HCT116 (cell line): ENCODE results near the gene RGS12. TPM values are rescaled to one million over a fixed set of nuclear protein-coding genes. Genes with fewer than 3 reads are reported as not detected.

Experiments
- ATAC-seq: fragments of 200-7000 bp; cut with Tn5 transposase; 2 replicates; pipeline ENCODE4 v1.9.1; 2020; ENCODE audit warnings: mild to moderate bottlenecking, moderate library complexity
- BruUV-seq: library from RNA; stranded (reverse); fragments of 400-500 nt; replicated peaks from 2 replicates; lab custom pipeline; 2021; lab: Mats Ljungman, UMichigan
- CTCF ChIA-PET: fragments of 300-600 bp; sonication (Branson Sonifier 250); formaldehyde crosslinking; loops from one replicate; lab custom pipeline; 2021; ENCODE audit warnings: antibody characterized with exemption; lab: Charles Lee
- POLR2A ChIA-PET: fragments of 300-600, 350-600 bp; sonication (Branson Sonifier 250); formaldehyde crosslinking; loops from one replicate; lab custom pipeline; 2021; ENCODE audit warnings: antibody characterized with exemption; lab: Charles Lee
- RAD21 ChIA-PET, 2 experiments: fragments of 300-600 bp; sonication (Branson Sonifier 250); formaldehyde crosslinking; loops; one replicate each; lab custom pipeline; 2023; ENCODE audit warnings: low total read pairs in 2 of 2; ENCODE audit not compliant: uncharacterized antibody in 2 of 2, unreplicated experiment in 2 of 2, low non-redundant PET in 1 of 2; lab: Charles Lee
- DNase-seq: peaks from one replicate; pipeline ENCODE4 v3.0.0-alpha.2; 2010; ENCODE audit warnings: low read depth, low spot score
- H2AFZ ChIP-seq: fragments of 200-600 bp; shearing (Covaris generic), sonication (generic); 2 replicates; pipeline ENCODE4 v1.6.1; 2017; ENCODE audit warnings: low read depth, mixed run types, mixed read lengths, antibody characterized with exemption, low read length; ENCODE audit not compliant: poor library complexity, severe bottlenecking
- H3K27ac ChIP-seq: 2 replicates; pipeline ENCODE4 v1.5.1; 2012; ENCODE audit warnings: low read depth, low read length
- H3K27me3 ChIP-seq: fragments of 200-600 bp; sonication (generic); 2 replicates; pipeline ENCODE4 v1.6.1; 2016; ENCODE audit warnings: mixed run types, low read length, mixed read lengths; ENCODE audit not compliant: insufficient read depth
- H3K36me3 ChIP-seq, 2 experiments: fragments of 200-500 bp in 1 of 2; fragments of 200-600 bp in 1 of 2; sonication (Bioruptor generic) in 1 of 2; sonication (generic) in 1 of 2; 2 replicates each; pipeline versions ENCODE4 v1.5.1 to v1.6.1; 2014 to 2016; ENCODE audit warnings: low read length in 2 of 2, inconsistent platforms in 1 of 2, mixed read lengths in 1 of 2, mixed run types in 1 of 2; ENCODE audit not compliant: insufficient read depth in 2 of 2, control insufficient read depth in 1 of 2
- H3K4me1 ChIP-seq, 2 experiments: fragments of 200-600 bp in 1 of 2; sonication (generic) in 1 of 2; 2 replicates each; pipeline versions ENCODE4 v1.5.1 to v1.6.1; 2012 to 2017; ENCODE audit warnings: low read length in 2 of 2, inconsistent platforms in 1 of 2, mild to moderate bottlenecking in 1 of 2, mixed read lengths in 1 of 2, mixed run types in 1 of 2, moderate library complexity in 1 of 2; ENCODE audit not compliant: insufficient read depth in 2 of 2, control insufficient read depth in 1 of 2
- H3K4me2 ChIP-seq: fragments of 200-600 bp; sonication (generic); 2 replicates; pipeline ENCODE4 v1.6.1; 2017; ENCODE audit warnings: mixed run types, low read length, mixed read lengths
- H3K4me3 ChIP-seq, 2 experiments: fragments of 200-600 bp in 1 of 2; sonication (generic) in 1 of 2; replicated peaks in 1 of 2; 2 replicates each; pipeline ENCODE4 v1.5.1; 2011 to 2016; ENCODE audit warnings: low read length in 2 of 2, control low read depth in 1 of 2, low read depth in 1 of 2, mild to moderate bottlenecking in 1 of 2, mixed read lengths in 1 of 2, mixed run types in 1 of 2
- H3K79me2 ChIP-seq: fragments of 200-600 bp; sonication (generic); 2 replicates; pipeline ENCODE4 v1.6.1; 2017; ENCODE audit warnings: mild to moderate bottlenecking, mixed run types, low read length, moderate library complexity, mixed read lengths; ENCODE audit not compliant: insufficient read depth
- H3K9ac ChIP-seq: fragments of 200-600 bp; sonication (generic); 2 replicates; pipeline ENCODE4 v1.6.1; 2016; ENCODE audit warnings: low read length, mixed read lengths
- H3K9me2 ChIP-seq: fragments of 200-600 bp; sonication (generic), shearing (Covaris generic); 2 replicates; pipeline ENCODE4 v1.6.1; 2017; ENCODE audit warnings: mixed run types, mild to moderate bottlenecking, moderate library complexity; ENCODE audit not compliant: insufficient read depth
- H3K9me3 ChIP-seq, 2 experiments: fragments of 200-500 bp in 1 of 2; fragments of 200-600 bp in 1 of 2; sonication (Bioruptor generic) in 1 of 2; sonication (generic) in 1 of 2; 2 replicates each; pipeline ENCODE4 v1.6.1; 2014 to 2017; ENCODE audit warnings: low read length in 2 of 2, mixed read lengths in 2 of 2, inconsistent platforms in 1 of 2, low read depth in 1 of 2, mild to moderate bottlenecking in 1 of 2, mixed run types in 1 of 2, moderate library complexity in 1 of 2; ENCODE audit not compliant: control insufficient read depth in 1 of 2, insufficient read depth in 1 of 2
- H4K20me1 ChIP-seq: fragments of 200-600 bp; sonication (generic), shearing (Covaris generic); 2 replicates; pipeline ENCODE4 v1.6.1; 2017; ENCODE audit warnings: mixed run types, mild to moderate bottlenecking, moderate library complexity; ENCODE audit not compliant: insufficient read depth
- CEBPB ChIP-seq: IDR thresholded peaks from 2 replicates; pipeline ENCODE4 v1.6.1; 2012; ENCODE audit warnings: low read depth
- EGR1 ChIP-seq: IDR thresholded peaks from 2 replicates; pipeline ENCODE4 v1.6.1; 2012; ENCODE audit warnings: low read depth
- ELF1 ChIP-seq: IDR thresholded peaks from 2 replicates; pipeline ENCODE4 v1.6.1; 2012; ENCODE audit warnings: low read depth, borderline replicate concordance
- EZH2 ChIP-seq: fragments of 200-600 bp; sonication (generic); IDR thresholded peaks from 2 replicates; pipeline ENCODE4 v1.6.1; 2017; ENCODE audit warnings: antibody characterized with exemption, mixed run types
- RAD21 ChIP-seq: IDR thresholded peaks from 2 replicates; pipeline ENCODE4 v1.6.1; 2012; ENCODE audit warnings: low read depth, mild to moderate bottlenecking
- SRF ChIP-seq: IDR thresholded peaks from 2 replicates; pipeline ENCODE4 v1.6.1; 2012; ENCODE audit warnings: low read depth
- TCF7L2 ChIP-seq: IDR thresholded peaks from 2 replicates; pipeline ENCODE4 v1.7.0; 2011; ENCODE audit warnings: borderline replicate concordance, inconsistent platforms; ENCODE audit not compliant: insufficient read depth, insufficient read length; ENCODE audit errors: extremely low read depth
- ZFX ChIP-seq: fragments of 450-650 bp; IDR thresholded peaks from 2 replicates; pipeline ENCODE4 v1.6.1; 2017
- intact Hi-C: fragments of 100-400 bp; cut with micrococcal nuclease; formaldehyde crosslinking; loops from 2 replicates; pipeline ENCODE4 v1.10.0; 2022
- total RNA-seq: library from RNA; stranded (reverse); gene quantifications from one replicate; pipeline ENCODE4 v1.2.1, GENCODE V29; 2021; ENCODE audit not compliant: unreplicated experiment
- TF ChIP-seq, protein P1 (sequence below): IDR thresholded peaks from 2 replicates; pipeline ENCODE4 v1.6.1; 2011; ENCODE audit warnings: mild to moderate bottlenecking, low read length, moderate library complexity; ENCODE audit not compliant: insufficient replicate concordance; ENCODE audit errors: extremely low read depth
- TF ChIP-seq, protein P2 (sequence below): IDR thresholded peaks from 2 replicates; pipeline ENCODE4 v1.6.1; 2012
- TF ChIP-seq, protein P3 (sequence below): IDR thresholded peaks from 2 replicates; pipeline ENCODE4 v1.6.1; 2012; ENCODE audit warnings: low read depth

RGS12 gene
- total RNA-seq, 1 experiment from 2014 or later: 22.2 TPM

DNA sequence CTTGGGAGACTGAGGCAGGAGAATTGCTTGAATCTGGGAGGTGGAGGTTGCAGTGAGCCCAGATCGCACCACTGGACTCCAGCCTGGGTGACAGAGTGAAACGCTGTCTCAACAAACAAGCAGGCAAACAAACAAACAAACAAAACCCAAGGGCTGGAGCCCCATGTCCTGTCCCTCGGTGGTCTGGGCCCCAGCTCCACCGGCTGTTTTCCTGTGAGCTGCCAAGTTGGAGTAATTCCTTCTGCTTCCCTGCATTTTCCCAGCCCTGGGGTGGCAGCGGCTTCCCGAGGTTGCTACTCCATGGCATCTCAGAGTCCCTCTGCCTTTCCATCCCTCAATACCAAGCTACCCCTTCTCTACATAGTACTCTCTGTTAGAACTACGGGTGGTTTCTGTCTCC is 43.2 kb downstream of the RGS12 start:
- no TSS peak for BruUV-seq
- H3K9ac ChIP-seq: no peak overlapping the region
- DNase-seq: no peak
- H2AFZ ChIP-seq: no peak overlapping the region
- no peaks in the 10 kb centered on the region for H3K9me3 ChIP-seq
- CTCF ChIA-PET: no interaction called here
- TF ChIP-seq, protein P1, sequence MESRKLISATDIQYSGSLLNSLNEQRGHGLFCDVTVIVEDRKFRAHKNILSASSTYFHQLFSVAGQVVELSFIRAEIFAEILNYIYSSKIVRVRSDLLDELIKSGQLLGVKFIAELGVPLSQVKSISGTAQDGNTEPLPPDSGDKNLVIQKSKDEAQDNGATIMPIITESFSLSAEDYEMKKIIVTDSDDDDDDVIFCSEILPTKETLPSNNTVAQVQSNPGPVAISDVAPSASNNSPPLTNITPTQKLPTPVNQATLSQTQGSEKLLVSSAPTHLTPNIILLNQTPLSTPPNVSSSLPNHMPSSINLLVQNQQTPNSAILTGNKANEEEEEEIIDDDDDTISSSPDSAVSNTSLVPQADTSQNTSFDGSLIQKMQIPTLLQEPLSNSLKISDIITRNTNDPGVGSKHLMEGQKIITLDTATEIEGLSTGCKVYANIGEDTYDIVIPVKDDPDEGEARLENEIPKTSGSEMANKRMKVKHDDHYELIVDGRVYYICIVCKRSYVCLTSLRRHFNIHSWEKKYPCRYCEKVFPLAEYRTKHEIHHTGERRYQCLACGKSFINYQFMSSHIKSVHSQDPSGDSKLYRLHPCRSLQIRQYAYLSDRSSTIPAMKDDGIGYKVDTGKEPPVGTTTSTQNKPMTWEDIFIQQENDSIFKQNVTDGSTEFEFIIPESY: no peak
- TF ChIP-seq, protein P2, sequence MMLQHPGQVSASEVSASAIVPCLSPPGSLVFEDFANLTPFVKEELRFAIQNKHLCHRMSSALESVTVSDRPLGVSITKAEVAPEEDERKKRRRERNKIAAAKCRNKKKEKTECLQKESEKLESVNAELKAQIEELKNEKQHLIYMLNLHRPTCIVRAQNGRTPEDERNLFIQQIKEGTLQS: no peak
- ATAC-seq: no peak
- intact Hi-C loops: no loop called here
- H3K4me2 ChIP-seq: no peak overlapping the region
- H3K36me3 ChIP-seq: no peaks in the 10 kb centered on the region
- H3K4me1 ChIP-seq: no peaks in the 10 kb centered on the region; a peak in 1 of 4 replicates
- H3K27ac ChIP-seq: no peak overlapping the region
- no peaks in the 10 kb centered on the region for H4K20me1 ChIP-seq
- POLR2A ChIA-PET: no interaction called here
- peaks cover 6% of the 10 kb centered on the region; the same call in 1 of the 2 replicates for H3K79me2 ChIP-seq
- RAD21 ChIA-PET: no interaction called here
- H3K4me3 ChIP-seq: no peak overlapping the region
- no peaks in the 10 kb centered on the region for H3K9me2 ChIP-seq
- no peaks in the 10 kb centered on the region for H3K27me3 ChIP-seq

DNA sequence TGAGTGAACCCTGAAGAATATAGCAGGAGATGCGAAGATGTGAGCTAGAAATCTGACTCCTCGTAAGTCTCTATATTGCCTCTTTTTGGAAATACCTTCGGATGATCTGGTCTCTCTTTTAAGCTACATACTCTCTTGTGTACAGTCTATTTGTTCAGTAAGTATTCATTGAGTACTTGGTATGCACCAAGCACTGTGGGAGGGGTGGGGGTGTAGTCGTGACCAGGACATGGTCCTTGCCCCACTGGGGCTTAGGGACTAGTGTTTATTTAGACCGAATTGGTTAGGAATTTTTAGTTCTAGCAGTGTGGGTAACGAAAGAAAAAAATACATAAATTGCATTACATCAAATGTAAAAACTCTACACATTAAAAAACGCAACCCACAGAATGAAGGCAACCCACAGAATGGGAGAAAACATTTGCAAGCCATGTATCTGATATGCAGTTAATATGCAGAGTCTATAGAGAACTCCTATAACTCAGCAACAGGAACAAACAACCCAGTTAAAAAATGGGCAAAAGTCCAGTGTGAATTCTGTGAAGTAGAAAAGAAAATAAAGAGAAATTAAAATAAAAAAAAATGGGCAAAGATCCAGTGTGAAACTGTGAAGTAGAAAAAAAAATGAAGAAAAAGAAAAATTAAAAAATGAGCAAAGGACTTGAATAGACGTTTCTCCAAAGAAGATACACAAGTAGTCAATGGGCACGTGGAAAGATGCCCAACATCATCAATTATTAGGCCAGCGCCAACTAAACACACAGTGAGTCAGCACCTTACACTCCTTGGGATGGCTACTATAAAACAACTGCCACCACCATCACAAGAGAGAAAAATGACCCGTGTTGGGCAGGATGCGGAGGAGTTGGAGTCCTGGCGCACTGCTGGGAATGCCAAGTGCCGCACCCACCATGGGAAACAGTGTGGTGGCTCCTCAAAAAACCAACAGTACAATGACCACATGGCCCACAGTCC is 43.8 kb downstream of the RGS12 start:
- no peaks in the 10 kb centered on the region for H3K9me2 ChIP-seq
- no peak overlapping the region for H2AFZ ChIP-seq
- H3K79me2 ChIP-seq: peaks cover 6% of the 10 kb centered on the region; the same call in 1 of the 2 replicates
- no peak overlapping the region for H3K27ac ChIP-seq
- BruUV-seq: no TSS peak
- POLR2A ChIA-PET: no interaction called here
- DNase-seq (no peak), ATAC-seq (no peak)
- H3K27me3 ChIP-seq: no peaks in the 10 kb centered on the region
- H3K9me3 ChIP-seq: no peaks in the 10 kb centered on the region
- H4K20me1 ChIP-seq: no peaks in the 10 kb centered on the region
- CTCF ChIA-PET: no interaction called here
- RAD21 ChIA-PET: no interaction called here
- H3K4me1 ChIP-seq: no peaks in the 10 kb centered on the region; a peak in 1 of 4 replicates
- H3K9ac ChIP-seq: no peak overlapping the region
- no peak overlapping the region for H3K4me3 ChIP-seq
- intact Hi-C loops: no loop called here
- no peaks in the 10 kb centered on the region for H3K36me3 ChIP-seq
- H3K4me2 ChIP-seq: no peak overlapping the region
- TF ChIP-seq, protein P3, sequence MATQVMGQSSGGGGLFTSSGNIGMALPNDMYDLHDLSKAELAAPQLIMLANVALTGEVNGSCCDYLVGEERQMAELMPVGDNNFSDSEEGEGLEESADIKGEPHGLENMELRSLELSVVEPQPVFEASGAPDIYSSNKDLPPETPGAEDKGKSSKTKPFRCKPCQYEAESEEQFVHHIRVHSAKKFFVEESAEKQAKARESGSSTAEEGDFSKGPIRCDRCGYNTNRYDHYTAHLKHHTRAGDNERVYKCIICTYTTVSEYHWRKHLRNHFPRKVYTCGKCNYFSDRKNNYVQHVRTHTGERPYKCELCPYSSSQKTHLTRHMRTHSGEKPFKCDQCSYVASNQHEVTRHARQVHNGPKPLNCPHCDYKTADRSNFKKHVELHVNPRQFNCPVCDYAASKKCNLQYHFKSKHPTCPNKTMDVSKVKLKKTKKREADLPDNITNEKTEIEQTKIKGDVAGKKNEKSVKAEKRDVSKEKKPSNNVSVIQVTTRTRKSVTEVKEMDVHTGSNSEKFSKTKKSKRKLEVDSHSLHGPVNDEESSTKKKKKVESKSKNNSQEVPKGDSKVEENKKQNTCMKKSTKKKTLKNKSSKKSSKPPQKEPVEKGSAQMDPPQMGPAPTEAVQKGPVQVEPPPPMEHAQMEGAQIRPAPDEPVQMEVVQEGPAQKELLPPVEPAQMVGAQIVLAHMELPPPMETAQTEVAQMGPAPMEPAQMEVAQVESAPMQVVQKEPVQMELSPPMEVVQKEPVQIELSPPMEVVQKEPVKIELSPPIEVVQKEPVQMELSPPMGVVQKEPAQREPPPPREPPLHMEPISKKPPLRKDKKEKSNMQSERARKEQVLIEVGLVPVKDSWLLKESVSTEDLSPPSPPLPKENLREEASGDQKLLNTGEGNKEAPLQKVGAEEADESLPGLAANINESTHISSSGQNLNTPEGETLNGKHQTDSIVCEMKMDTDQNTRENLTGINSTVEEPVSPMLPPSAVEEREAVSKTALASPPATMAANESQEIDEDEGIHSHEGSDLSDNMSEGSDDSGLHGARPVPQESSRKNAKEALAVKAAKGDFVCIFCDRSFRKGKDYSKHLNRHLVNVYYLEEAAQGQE: no peak
- no peak for TF ChIP-seq TCF7L2
- no peak for TF ChIP-seq ZFX
- TF ChIP-seq EGR1: no peak
- TF ChIP-seq, protein P2: no peak
- no peak for TF ChIP-seq SRF
- no peak for TF ChIP-seq RAD21
- TF ChIP-seq EZH2: no peak
- TF ChIP-seq CEBPB: no peak
- TF ChIP-seq ELF1: no peak
